Tibial nerve (tissue), 4 donors: ENCODE results near the gene NUSAP1. TPM values are rescaled to one million over a fixed set of nuclear protein-coding genes. Genes with fewer than 3 reads are reported as not detected.
A peak's percentile ranks its signal among the peaks of the same experiment; 100 is the strongest.

Experiments used
- DNase-seq, 2 donors: peaks; one replicate each; pipeline ENCODE4 v3.0.0-alpha.2; 2019; ENCODE audit warnings: low spot score in 2 of 2
- H3K27ac ChIP-seq, 4 donors: fragments of 200-600 bp; sonication (generic) in 3 of 4; one replicate each; pipeline ENCODE4 v1.5.1; 2017 to 2019; ENCODE audit warnings: mild to moderate bottlenecking in 1 of 4
- H3K27me3 ChIP-seq, 2 donors: fragments of 200-600 bp; sonication (generic) in 1 of 2; one replicate each; pipeline versions ENCODE4 v1.5.1 to v1.6.0; 2017 to 2019
- H3K36me3 ChIP-seq, 3 donors: fragments of 200-600 bp; sonication (generic); one replicate each; pipeline ENCODE4 v1.5.1; 2018 to 2019
- H3K4me1 ChIP-seq, 4 donors: fragments of 200-600 bp; sonication (generic) in 3 of 4; one replicate each; pipeline ENCODE4 v1.5.1; 2017 to 2019
- H3K4me3 ChIP-seq, 4 donors: fragments of 200-600 bp; sonication (generic) in 3 of 4; one replicate each; pipeline ENCODE4 v1.5.1; 2017 to 2019; ENCODE audit warnings: mild to moderate bottlenecking in 1 of 4, moderate library complexity in 1 of 4
- H3K9me3 ChIP-seq, 4 donors: fragments of 200-600 bp; sonication (generic) in 3 of 4; one replicate each; pipeline ENCODE4 v1.5.1; 2017 to 2019
- CTCF ChIP-seq, 5 experiments: fragments of 200-600 bp in 3 of 5; fragments of 450-650 bp in 2 of 5; sonication (generic) in 3 of 5; IDR thresholded peaks; one replicate each; pipeline ENCODE4 v1.5.1; 2016 to 2019; ENCODE audit warnings: antibody characterized with exemption in 5 of 5, mild to moderate bottlenecking in 3 of 5, moderate library complexity in 2 of 5
- EP300 ChIP-seq, 2 donors: sonication (generic); formaldehyde crosslinking; IDR thresholded peaks; one replicate each; pipeline ENCODE4 v1.6.1; 2017; ENCODE audit warnings: antibody characterized with exemption in 2 of 2, mild to moderate bottlenecking in 1 of 2
- POLR2A ChIP-seq, 2 donors: fragments of 450-650 bp; IDR thresholded peaks; one replicate each; pipeline ENCODE4 v1.6.1; 2017; ENCODE audit warnings: antibody characterized with exemption in 2 of 2, mild to moderate bottlenecking in 2 of 2, moderate library complexity in 2 of 2
- WGBS, 2 donors: methylation state at CpG; one replicate each; pipeline ENCODE4 v1.1.5; 2018; 5-methylcytosine and 5-hydroxymethylcytosine counted together
- total RNA-seq, 4 donors: library from RNA; depleted of rRNA; stranded (reverse); fragments of >200 nt; gene quantifications; one replicate each; pipeline ENCODE4 v1.1.0, GENCODE V29; 2016

Gene NUSAP1
- total RNA-seq, 4 donors from 2014 or later = 0.39 to 21.0 (median 2.5) TPM

- Histone ChIP-seq H3K9me3 (no peaks in the 10 kb centered on the region), H3K4me3 (no peak overlapping the region), H3K27ac (no peak overlapping the region), H3K27me3 (no peaks in the 10 kb centered on the region), H3K4me1 (no peaks in the 10 kb centered on the region), H3K36me3 (peaks cover 0 to 72% (median 0%) of the 10 kb centered on the region in 3 donors)
- no peak for TF ChIP-seq POLR2A (IDR thresholded peaks at IDR 0.05)
- TF ChIP-seq CTCF (IDR thresholded peaks at IDR 0.05) = no peak
- no peak for TF ChIP-seq EP300 (IDR thresholded peaks at IDR 0.05)
- WGBS, 2 donors = 95 to 100% methylated on average over 4 of the region's 4 CpGs
- no peak for DNase-seq
Measured at GRCh38 chr15:41394924-41395323, 62.2 kb downstream of the NUSAP1 start.

DNA sequence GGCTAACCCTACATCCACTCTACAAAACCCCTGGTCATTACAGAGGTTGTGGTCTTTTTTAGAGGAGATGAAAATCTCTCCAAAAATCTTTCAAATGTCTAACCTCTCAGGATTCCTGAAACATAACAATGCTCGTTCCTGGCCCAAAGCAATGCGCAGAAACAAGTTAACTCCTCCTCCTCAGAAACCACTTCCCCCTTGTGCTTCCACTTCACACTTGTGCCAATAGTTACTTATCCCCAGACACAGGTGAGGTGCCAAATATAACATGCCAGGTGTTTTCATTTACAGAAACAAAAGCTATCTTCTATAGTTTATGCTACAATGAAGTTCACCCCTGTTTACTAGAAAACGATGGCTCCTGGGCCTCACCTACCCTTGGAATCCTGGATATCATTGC, 63.4 kb downstream of the NUSAP1 start:
- H3K4me3 ChIP-seq = no peak overlapping the region
- H3K9me3 ChIP-seq = no peaks in the 10 kb centered on the region
- H3K4me1 ChIP-seq = peaks cover 0 to 3% (median 0%) of the 10 kb centered on the region in 4 donors
- TF ChIP-seq EP300 (IDR thresholded peaks at IDR 0.05) (no peak), POLR2A (IDR thresholded peaks at IDR 0.05) (no peak), CTCF (IDR thresholded peaks at IDR 0.05) (no peak)
- peaks cover 0 to 61% (median 0%) of the 10 kb centered on the region in 3 donors for H3K36me3 ChIP-seq
- 89 to 93% methylated on average over 3 of the region's 3 CpGs for WGBS, 2 donors
- no peaks in the 10 kb centered on the region for H3K27me3 ChIP-seq
- no peak for DNase-seq
- H3K27ac ChIP-seq = no peak overlapping the region

DNA sequence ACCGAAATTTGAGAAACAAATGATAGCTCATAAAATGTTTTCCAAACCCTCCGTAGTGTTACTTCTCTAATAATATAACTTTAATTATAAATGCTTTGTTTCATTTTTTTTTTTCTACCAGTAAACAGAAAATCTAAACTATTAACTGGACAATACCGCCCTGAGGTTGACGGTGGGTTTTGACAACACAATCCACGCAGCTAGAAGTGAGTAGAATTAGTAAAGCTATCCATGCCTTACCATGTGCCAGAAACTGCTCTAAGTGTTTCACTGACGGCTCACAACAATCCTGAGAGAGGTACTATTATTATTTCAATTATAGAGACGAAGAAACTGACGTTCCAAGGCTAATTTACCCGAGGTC, 69.2 kb downstream of the NUSAP1 start:
- no peaks in the 10 kb centered on the region for H3K9me3 ChIP-seq
- DNase-seq = no peak
- no peaks in the 10 kb centered on the region for H3K27me3 ChIP-seq
- peaks cover 0 to 5% (median 0%) of the 10 kb centered on the region in 3 donors for H3K36me3 ChIP-seq
- peak overlapping the region; percentile 52 to 87 (median 70) for H3K27ac ChIP-seq
- H3K4me3 ChIP-seq = peak overlapping the region; percentile 54 to 90 (median 68)
- H3K4me1 ChIP-seq = peaks cover 0 to 15% (median 6%) of the 10 kb centered on the region in 4 donors
- no peak for TF ChIP-seq POLR2A (IDR thresholded peaks at IDR 0.05)
- no peak for TF ChIP-seq CTCF (IDR thresholded peaks at IDR 0.05)
- TF ChIP-seq EP300 (IDR thresholded peaks at IDR 0.05) = no peak
- 8 to 11% methylated on average over 9 of the region's 9 CpGs for WGBS, 2 donors

DNA sequence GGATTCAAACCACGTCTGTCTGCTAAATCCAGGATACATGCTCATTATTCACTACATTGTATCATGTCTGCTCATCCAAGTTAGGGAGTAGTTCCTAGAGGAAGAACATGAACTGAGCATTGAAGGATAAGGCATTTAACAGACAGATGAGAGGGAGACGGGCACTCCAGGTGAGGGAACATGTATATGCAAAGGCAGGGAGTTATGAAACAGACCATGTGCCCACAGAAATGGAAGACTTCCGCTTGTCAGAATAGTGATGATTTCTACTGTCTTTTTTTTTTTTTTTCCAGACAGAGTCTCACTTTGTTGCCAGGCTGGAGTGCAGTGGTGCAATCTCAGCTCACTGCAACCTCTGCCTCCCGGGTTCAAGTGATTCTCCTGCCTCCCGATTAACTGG, 74.7 kb downstream of the NUSAP1 start:
- H3K36me3 ChIP-seq = no peaks in the 10 kb centered on the region
- peaks cover 0 to 6% (median 3%) of the 10 kb centered on the region in 4 donors for H3K4me1 ChIP-seq
- H3K27ac ChIP-seq = no peak overlapping the region
- no peak for DNase-seq
- no peak overlapping the region for H3K4me3 ChIP-seq
- H3K27me3 ChIP-seq = no peaks in the 10 kb centered on the region
- TF ChIP-seq EP300 (IDR thresholded peaks at IDR 0.05) = no peak
- no peak for TF ChIP-seq CTCF (IDR thresholded peaks at IDR 0.05)
- 82 to 90% methylated on average over 5 of the region's 5 CpGs for WGBS, 2 donors
- no peaks in the 10 kb centered on the region for H3K9me3 ChIP-seq

- Histone ChIP-seq H3K4me1 (peaks cover 0 to 2% (median 0%) of the 10 kb centered on the region in 4 donors), H3K9me3 (no peaks in the 10 kb centered on the region), H3K27ac (no peak overlapping the region), H3K4me3 (no peak overlapping the region), H3K36me3 (no peaks in the 10 kb centered on the region), H3K27me3 (no peaks in the 10 kb centered on the region)
- TF ChIP-seq CTCF (IDR thresholded peaks at IDR 0.05) (no peak), EP300 (IDR thresholded peaks at IDR 0.05) (no peak), POLR2A (IDR thresholded peaks at IDR 0.05) (no peak)
- WGBS, 2 donors = 81 to 85% methylated on average over 2 of the region's 2 CpGs
- no peak for DNase-seq
Measured at GRCh38 chr15:41408234-41408641, 75.6 kb downstream of the NUSAP1 start.
